RKO (cell line): ENCODE measurements around the gene EXOC3L1.

Experiments
- DNase-seq: peaks from one replicate; pipeline ENCODE4 v3.0.0-alpha.2; 2016; ENCODE audit warnings: low spot score

EXOC3L1 gene

GRCh38 chr16:67180166-67180565 is 9.8 kb downstream of the EXOC3L1 start:
- no peak for DNase-seq

DNA sequence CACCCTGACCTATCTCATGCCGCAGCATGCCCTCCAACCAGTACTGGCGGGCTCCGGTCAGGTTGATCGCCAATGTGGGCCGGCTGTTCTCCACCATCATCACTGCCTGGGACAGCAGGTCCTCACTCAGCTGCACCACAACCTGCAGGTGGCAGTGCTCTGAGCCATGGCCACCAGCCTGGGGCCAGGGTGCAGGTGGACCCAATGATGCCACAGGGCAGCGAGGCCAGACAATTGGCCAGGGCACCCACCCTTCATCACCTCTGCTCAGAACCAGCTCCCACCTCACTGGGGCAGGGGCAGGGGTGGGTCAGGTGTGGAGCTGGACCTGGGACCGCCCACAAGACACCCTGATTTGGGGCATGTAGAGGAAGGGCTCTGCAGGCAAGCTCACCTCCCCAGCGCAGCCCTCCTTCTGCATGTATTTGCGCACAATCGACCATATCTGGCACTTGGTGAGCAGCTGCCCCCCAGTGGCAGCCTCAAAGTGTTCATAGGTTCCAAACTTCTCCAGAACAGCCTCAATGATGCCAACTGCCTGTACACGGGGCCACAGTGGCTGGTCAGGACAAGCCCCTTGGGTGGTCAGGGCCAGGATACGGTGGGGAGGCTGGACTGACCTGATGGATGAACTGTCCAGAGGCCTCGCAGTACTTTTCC is 10.4 kb downstream of the EXOC3L1 start:
- DNase-seq, result no peak

DNA sequence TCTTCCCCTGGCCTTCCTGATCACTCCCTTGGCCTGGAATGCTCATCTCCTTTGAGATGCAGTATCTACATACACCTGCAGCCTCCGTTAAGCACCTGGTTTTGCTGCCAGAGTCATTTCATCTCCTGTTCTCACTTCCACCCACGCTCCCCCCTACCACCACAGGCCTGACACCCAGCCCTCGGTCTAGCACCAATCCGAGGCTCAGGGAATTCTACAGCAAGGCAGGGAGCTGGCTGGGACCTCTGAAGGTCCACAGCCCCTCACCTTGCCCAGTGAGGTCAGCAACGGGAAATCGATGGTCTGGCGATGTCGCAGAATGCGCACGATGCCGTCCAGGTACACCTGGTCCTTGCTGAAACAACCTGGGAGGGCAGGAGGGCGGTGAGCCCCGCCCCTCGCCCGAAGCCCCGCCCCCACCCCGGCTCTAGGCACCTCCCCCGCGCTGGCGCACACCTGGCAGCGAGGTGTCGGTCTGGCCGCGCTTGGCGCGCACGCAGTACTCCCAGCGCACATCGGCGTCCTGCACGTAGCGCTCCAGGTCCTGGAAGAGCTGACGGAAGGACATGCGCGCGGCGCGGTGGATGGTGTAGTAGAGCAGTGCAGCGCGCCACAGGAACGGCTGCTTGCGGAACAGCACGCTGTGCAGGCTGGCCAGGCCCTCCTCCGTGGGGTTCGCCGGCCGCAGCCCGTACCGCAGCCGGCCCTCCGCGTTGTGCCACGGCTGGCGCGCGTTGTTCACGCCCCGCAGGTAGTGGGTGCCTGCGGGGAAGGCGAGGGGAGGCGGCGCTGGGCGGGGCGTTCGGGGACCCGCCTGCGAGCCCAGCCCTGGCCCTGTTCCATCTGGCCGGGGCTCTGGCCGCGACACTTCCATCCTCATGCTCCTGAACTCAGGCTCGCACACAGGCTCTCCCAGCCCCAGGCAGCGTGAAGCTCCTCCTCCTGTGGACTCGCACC is 11.9 kb downstream of the EXOC3L1 start:
- DNase-seq, result peak; percentile 80

- no peak for DNase-seq
Measured at GRCh38 chr16:67176662-67177061, 13.3 kb downstream of the EXOC3L1 start.

DNA sequence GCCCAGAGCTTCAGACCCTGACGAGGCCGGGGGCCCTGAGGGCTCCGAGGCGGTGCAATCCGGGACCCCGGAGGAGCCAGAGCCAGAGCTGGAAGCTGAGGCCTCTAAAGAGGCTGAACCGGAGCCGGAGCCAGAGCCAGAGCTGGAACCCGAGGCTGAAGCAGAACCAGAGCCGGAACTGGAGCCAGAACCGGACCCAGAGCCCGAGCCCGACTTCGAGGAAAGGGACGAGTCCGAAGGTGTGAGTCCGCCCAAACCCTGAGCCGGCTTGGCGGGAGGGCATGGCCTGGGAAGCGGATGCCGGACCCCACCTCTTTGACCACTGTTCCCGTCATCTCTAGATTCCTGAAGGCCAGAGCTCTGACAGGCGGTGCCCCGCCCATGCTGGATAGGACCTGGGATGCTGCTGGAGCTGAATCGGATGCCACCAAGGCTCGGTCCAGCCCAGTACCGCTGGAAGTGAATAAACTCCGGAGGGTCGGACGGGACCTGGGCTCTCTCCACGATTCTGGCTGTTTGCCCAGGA is 15.2 kb downstream of the EXOC3L1 start:
- DNase-seq, result no peak

GRCh38 chr16:67173808-67174705 is 15.9 kb downstream of the EXOC3L1 start:
- peak; percentile 93 for DNase-seq

DNA sequence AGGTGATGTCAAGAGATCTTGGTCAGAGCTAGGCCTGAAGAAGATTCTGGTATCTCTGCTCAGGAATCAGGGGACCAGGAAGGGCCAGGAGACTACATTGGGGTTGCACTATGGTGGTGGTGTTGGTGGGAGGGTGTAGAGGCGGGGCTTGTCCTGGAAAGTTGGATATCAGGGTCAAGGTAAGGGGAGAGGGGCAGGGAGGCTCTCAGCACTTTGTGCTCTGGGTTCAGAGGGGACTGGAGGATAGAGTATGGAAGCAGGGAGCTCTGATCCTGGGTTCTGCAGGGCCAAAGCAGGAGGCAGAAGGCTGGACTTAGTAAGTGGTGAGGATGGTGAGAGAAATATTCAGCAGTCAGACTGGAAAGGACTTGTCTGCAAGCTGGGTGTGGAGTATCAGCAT is 16.6 kb downstream of the EXOC3L1 start:
- no peak for DNase-seq

DNA sequence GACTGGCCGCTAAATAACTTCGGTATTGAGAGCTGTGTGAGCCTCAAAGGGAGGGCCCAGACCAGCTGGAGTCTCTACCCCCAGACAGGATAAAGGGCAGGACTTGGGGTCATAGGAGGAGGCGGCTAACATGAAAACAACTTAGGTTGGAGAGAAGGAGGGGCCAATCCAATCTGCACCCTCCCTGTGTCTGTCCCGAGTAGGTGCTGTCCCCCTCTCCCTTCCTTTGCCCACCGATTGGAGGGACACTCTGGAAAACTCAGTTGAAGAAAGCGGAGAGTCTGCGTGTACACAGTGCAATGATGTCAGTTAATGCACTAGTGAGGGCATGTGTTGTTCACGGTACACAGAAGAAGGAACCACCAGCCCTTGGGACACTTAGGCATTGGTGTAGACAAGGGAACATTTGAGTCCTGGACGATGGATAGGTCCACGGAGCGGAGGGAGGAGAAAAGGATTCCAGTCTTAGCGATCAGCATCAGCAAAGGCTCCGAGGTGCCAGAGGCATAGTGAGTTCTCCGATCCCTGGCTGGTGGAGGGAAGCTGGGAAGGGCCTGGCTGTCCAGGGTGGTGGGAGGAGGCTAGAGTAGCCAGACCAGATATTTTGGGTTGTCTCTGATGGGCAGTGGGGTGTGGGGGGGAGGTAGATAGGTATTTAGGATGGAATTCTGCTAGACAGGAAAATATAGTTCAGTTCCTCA is 18.8 kb downstream of the EXOC3L1 start:
- DNase-seq, result no peak

GRCh38 chr16:67170168-67170948 is 19.6 kb downstream of the EXOC3L1 start, which contains the start of gene NOL3:
Gene NOL3, plus strand, starts transcription at chr16:67170538.
- DNase-seq, result peak; percentile 86

DNA sequence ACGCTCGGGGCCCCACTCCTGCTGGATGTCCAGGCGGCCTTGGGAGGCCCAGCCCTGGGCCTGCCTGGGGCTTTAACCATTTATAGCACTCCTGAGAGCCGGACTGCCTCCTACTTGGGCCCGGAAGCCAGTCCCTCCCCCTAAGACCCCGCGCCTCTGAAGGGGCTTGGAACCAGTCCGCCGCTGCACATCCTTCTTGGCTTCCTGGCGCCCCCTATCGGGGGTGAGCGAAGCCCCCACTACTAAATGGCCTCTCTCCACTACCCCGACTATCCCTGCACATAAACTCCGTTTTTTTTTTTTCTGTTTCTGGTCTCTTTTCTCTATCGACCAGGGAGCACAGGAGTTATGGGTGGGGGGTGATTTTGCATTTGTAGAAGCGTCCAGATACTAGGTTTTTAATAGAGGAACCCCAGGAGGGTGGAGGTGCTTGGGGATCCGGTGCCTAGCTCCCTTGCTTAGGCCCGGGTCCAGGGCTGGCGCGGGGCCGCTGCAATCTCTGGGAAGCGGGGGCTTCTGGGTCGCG is 20.2 kb downstream of the EXOC3L1 start:
- peak; percentile 44 for DNase-seq

DNA sequence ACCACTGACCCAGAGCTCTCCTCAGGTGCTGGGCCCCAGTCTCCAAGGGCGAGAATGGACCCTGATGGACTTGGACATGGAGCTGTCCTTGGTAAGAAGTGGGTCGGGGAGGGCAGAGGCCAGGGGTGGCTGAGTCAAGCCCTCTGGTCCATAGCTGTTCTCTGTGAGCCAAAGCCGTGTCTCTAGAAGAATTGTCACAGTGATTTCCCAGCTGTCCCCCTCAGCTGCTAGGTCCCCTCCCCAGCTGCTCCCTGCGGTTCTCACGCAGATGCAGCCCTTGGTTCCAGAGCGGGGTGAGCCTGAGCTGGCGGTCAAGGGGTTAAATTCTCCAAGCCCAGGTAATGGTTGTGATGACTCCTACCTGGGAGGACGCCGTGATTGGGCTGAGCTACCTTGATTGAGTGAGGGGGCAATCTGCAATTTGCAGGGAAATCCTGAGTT is 20.9 kb downstream of the EXOC3L1 start:
- no peak for DNase-seq

GRCh38 chr16:67167588-67167987 is 22.3 kb downstream of the EXOC3L1 start:
- no peak for DNase-seq

- no peak for DNase-seq
Measured at GRCh38 chr16:67166598-67167168, 23.3 kb downstream of the EXOC3L1 start.

- DNase-seq, result no peak
Measured at GRCh38 chr16:67166110-67166547, 23.8 kb downstream of the EXOC3L1 start.

DNA sequence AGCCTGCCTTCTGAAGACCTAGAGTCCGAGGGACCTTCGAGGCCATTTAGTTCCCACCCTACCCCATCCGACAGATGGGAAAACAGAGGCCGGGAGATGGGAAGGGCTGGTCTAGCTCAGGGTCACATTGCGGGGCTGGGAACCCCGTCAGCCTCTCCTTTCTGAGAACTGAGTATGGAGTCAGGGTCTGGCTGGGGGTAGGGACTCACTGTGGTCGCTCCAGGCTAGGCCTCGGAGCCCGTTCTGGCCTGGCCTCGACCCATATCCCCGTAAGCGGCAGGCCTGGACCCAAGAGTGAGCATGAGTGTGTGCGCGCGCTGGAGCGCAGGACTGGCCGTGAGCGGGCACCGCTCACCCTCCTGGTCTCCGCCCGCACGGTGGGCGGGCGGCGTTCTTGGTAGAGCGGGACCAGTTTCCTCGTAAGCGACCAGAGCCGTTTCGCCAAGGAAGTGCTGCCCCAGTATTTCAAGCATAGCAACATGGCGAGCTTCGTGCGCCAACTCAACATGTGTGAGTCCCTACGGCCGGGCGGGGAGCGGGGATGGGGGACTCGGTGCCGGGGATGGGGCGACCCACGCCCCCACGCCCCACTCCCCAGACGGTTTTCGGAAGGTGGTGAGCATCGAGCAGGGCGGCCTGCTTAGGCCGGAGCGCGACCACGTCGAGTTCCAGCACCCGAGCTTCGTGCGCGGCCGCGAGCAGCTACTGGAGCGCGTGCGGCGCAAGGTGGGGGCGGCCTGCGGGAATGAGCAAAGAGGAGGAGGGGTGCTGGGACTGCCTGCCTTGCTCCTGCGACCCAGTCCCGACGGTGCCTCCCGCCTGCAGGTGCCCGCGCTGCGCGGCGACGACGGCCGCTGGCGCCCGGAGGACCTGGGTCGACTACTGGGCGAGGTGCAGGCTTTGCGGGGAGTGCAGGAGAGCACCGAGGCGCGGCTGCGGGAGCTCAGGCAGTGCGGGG is 24.5 kb downstream of the EXOC3L1 start:
- no peak for DNase-seq

DNA sequence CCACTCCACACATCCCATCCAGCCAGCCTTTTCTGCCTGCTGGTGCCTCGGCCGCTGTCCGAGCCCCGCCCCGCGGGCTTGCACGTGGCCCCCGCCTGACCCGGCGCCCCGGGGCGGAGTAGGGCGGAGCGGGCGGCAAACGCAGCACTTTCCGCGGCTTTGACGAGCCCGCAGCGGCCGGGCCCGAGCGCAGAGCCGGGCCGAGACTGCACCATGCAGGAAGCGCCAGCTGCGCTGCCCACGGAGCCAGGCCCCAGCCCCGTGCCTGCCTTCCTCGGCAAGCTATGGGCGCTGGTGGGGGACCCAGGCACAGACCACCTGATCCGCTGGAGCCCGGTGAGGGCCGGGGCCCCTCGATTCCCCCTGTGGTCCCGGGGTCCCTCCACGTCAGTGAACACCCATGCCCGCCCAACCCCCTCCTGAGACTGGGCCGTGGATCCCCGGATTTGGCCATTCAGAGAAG is 25.3 kb downstream of the EXOC3L1 start, which contains the start of gene HSF4:
TSS of gene HSF4 (plus strand) at position 147 of the 463 bp plus-strand sequence. CDS start at position 214, 67 bp downstream.
- DNase-seq, result peak; percentile 56

DNA sequence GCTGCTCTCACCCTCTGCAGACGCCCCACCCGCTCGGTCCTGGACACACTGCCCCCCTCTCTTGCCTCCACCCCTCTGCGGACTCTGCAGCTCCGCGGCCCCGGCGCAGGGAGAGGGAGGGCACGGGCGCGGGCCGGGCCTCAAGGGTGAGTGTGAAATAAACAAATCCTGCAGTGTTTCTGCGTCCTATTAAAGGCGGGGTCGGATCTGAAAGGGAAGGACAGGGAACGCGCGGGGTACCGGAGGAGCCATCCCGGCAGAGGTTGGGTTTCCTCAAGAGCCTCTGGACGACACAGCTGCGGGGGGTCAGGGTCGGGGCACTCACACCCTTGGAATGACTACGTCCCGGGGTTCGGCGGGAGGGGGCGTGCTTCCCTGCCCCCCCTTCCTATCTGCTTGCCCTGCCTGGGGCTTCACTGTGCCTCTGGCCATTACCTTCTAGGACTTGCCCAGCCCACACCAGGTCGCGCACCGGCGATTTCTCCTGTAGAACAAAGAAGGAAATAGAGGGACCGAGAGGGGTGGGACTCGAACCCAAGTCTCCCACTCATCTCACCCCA is 25.9 kb downstream of the EXOC3L1 start:
- DNase-seq, result peak; percentile 44
